Measurements from ENCODE around the gene EXOSC5. TPM values are rescaled to one million over a fixed set of nuclear protein-coding genes. Genes with fewer than 3 reads are reported as not detected.

The EXOSC5 gene
- total and polyA plus RNA-seq, 2 of the 13 experiments (the other 11 are each of a cell fraction or from before 2014, with no cell fraction given): 24.1 to 26.5 TPM

DNA sequence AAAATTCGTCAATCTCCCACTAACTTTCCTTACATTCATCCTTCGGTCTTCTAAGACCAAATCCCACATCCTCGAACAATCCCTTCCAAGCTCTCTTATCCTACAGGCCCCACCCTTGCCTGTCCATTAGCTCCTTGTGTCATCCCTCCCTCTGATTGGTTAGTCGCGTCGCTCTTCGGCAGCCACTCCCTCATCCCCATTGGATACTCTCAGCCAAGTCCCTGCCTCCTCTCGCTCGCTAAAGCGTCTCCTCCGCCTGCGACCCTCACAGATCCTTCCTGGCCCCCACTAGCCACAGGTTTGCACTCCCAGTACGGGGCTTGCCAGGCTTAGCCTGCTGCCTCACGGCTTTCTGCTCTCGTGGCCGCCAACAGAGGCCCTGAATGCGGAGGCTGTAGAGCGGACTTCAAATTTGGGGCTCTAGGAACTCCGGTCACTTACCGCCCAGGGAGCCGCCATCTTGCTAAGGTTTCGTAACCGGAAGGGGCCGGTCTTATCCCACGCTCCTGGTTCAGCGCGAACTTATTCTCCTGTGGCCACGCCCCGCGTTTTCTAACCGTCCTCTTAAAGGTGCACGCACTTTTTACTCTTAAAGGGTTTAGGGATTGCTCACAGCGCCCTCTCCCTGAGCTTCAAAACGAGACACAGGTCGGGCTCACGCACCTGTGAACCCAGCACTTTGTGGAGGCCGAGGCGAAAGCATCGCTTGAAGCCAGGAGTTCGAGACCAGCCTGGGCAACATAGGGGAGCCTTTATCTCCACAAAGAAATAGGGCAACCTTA lies 42.5 kb upstream of the EXOSC5 start, which contains the start of gene DMAC2 (continued):
- TF ChIP-seq, protein P1, sequence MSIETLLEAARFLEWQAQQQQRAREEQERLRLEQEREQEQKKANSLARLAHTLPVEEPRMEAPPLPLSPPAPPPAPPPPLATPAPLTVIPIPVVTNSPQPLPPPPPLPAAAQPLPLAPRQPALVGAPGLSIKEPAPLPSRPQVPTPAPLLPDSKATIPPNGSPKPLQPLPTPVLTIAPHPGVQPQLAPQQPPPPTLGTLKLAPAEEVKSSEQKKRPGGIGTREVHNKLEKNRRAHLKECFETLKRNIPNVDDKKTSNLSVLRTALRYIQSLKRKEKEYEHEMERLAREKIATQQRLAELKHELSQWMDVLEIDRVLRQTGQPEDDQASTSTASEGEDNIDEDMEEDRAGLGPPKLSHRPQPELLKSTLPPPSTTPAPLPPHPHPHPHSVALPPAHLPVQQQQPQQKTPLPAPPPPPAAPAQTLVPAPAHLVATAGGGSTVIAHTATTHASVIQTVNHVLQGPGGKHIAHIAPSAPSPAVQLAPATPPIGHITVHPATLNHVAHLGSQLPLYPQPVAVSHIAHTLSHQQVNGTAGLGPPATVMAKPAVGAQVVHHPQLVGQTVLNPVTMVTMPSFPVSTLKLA (IDR thresholded peaks at IDR 0.05): no peak
- TF ChIP-seq MIER3 (CRISPR knock-in tag; IDR thresholded peaks at IDR 0.05; ENCODE audit: borderline replicate concordance) (peak; percentile 56; the same call in 1 of the 2 replicates), AGO2 (optimal IDR thresholded peaks at IDR 0.05; ENCODE audit: low read depth, low read length) (peak; percentile 49), ZKSCAN5 (CRISPR knock-in tag; IDR thresholded peaks at IDR 0.05) (no peak), HIVEP1 (CRISPR knock-in tag; IDR thresholded peaks at IDR 0.05) (no peak), CTCF (CRISPR knock-in tag; IDR thresholded peaks at IDR 0.05) (peak; percentile 83), ZBTB7B (CRISPR knock-in tag; IDR thresholded peaks at IDR 0.05) (peak; percentile 95), SMYD3 (CRISPR knock-in tag; IDR thresholded peaks at IDR 0.05) (no peak), ISL2 (CRISPR knock-in tag; IDR thresholded peaks at IDR 0.05) (no peak; the same call in 1 of the 2 replicates), ZMYM2 (CRISPR knock-in tag; IDR thresholded peaks at IDR 0.05) (peak; percentile 94), ZSCAN30 (CRISPR knock-in tag; IDR thresholded peaks at IDR 0.05) (no peak), THAP7 (CRISPR knock-in tag; IDR thresholded peaks at IDR 0.05) (no peak; the same call in 1 of the 2 replicates), ZSCAN25 (CRISPR knock-in tag; IDR thresholded peaks at IDR 0.05) (peak; percentile 39; the same call in 1 of the 2 replicates), ZNF547 (CRISPR knock-in tag; IDR thresholded peaks at IDR 0.05) (peak; percentile 89), FOXK2 (IDR thresholded peaks at IDR 0.05) (no peak), ZNF652 (CRISPR knock-in tag; IDR thresholded peaks at IDR 0.05; ENCODE audit: borderline replicate concordance, low read depth) (peak; percentile 6; the same call in 1 of the 2 replicates), ZBTB20 (CRISPR knock-in tag; IDR thresholded peaks at IDR 0.05; ENCODE audit: borderline replicate concordance, low read depth) (no peak), ZSCAN31 (CRISPR knock-in tag; IDR thresholded peaks at IDR 0.05; ENCODE audit: low read depth) (no peak)
- TF ChIP-seq, protein P2, sequence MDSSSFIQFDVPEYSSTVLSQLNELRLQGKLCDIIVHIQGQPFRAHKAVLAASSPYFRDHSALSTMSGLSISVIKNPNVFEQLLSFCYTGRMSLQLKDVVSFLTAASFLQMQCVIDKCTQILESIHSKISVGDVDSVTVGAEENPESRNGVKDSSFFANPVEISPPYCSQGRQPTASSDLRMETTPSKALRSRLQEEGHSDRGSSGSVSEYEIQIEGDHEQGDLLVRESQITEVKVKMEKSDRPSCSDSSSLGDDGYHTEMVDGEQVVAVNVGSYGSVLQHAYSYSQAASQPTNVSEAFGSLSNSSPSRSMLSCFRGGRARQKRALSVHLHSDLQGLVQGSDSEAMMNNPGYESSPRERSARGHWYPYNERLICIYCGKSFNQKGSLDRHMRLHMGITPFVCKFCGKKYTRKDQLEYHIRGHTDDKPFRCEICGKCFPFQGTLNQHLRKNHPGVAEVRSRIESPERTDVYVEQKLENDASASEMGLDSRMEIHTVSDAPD (CRISPR knock-in tag; IDR thresholded peaks at IDR 0.05): no peak
- TF ChIP-seq, protein P3, sequence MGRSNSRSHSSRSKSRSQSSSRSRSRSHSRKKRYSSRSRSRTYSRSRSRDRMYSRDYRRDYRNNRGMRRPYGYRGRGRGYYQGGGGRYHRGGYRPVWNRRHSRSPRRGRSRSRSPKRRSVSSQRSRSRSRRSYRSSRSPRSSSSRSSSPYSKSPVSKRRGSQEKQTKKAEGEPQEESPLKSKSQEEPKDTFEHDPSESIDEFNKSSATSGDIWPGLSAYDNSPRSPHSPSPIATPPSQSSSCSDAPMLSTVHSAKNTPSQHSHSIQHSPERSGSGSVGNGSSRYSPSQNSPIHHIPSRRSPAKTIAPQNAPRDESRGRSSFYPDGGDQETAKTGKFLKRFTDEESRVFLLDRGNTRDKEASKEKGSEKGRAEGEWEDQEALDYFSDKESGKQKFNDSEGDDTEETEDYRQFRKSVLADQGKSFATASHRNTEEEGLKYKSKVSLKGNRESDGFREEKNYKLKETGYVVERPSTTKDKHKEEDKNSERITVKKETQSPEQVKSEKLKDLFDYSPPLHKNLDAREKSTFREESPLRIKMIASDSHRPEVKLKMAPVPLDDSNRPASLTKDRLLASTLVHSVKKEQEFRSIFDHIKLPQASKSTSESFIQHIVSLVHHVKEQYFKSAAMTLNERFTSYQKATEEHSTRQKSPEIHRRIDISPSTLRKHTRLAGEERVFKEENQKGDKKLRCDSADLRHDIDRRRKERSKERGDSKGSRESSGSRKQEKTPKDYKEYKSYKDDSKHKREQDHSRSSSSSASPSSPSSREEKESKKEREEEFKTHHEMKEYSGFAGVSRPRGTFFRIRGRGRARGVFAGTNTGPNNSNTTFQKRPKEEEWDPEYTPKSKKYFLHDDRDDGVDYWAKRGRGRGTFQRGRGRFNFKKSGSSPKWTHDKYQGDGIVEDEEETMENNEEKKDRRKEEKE (IDR thresholded peaks at IDR 0.05): no peak
